Erythroblast (primary cell): ENCODE measurements around the gene CEBPE.
"Not testable (repeated sequence)": the region's sequence is repeated elsewhere in the genome, so short reads cannot be mapped to it uniquely, and the experiment has no call there.

Experiments
- GATA1 ChIP-seq: IDR thresholded peaks from 2 replicates; pipeline ENCODE4 v1.6.1; 2011; ENCODE audit warnings: low read depth, mild to moderate bottlenecking, control low read depth, low read length, moderate library complexity
- POLR2A ChIP-seq: IDR thresholded peaks from 2 replicates; pipeline ENCODE4 v1.6.1; 2011; ENCODE audit warnings: mild to moderate bottlenecking, low read length

GRCh38 chr14:23108169-23108568, 10.9 kb downstream of the CEBPE start:
- TF ChIP-seq POLR2A, GATA1: not testable (repeated sequence)
